AG10803 (cell line): Measurements from ENCODE around the gene FNTB.

Source experiments
- DNase-seq: peaks from one replicate; pipeline ENCODE4 v3.0.0; 2010; ENCODE audit warnings: low read depth
- H3K4me3 ChIP-seq: 2 replicates; pipeline ENCODE4 v1.5.1; 2011; ENCODE audit warnings: mild to moderate bottlenecking, low read length, control low read depth
- CTCF ChIP-seq: conservative IDR thresholded peaks from 2 replicates; pipeline ENCODE4 v1.5.1; 2011; ENCODE audit warnings: mild to moderate bottlenecking, low read length, control low read depth, inconsistent platforms

FNTB gene

GRCh38 chr14:64993266-64993930 lies 6.7 kb downstream of the FNTB start:
- no peak overlapping the region for H3K4me3 ChIP-seq
- no peak for TF ChIP-seq CTCF
- DNase-seq, result no peak

GRCh38 chr14:64994540-64994939 lies 7.8 kb downstream of the FNTB start:
- DNase-seq, result no peak
- TF ChIP-seq CTCF, result no peak
- no peak overlapping the region for H3K4me3 ChIP-seq

GRCh38 chr14:64995291-64995690 lies 8.6 kb downstream of the FNTB start:
- DNase-seq, result no peak
- H3K4me3 ChIP-seq, result no peak overlapping the region
- TF ChIP-seq CTCF, result no peak

- TF ChIP-seq CTCF, result no peak
- DNase-seq, result no peak
- no peak overlapping the region for H3K4me3 ChIP-seq
Measured at GRCh38 chr14:64997108-64997794, 10.6 kb downstream of the FNTB start.

- no peak overlapping the region for H3K4me3 ChIP-seq
- no peak for TF ChIP-seq CTCF
- DNase-seq, result peak; percentile 23
Measured at GRCh38 chr14:64998455-64998931, 11.8 kb downstream of the FNTB start.

- no peak for TF ChIP-seq CTCF
- H3K4me3 ChIP-seq, result no peak overlapping the region
- peak; percentile 63 for DNase-seq
Measured at GRCh38 chr14:65000898-65001591, 14.3 kb downstream of the FNTB start.
